Tibial artery (tissue), 4 donors: ENCODE measurements around the gene NKD1.

Experiments
- DNase-seq, 2 donors: peaks; one replicate each; pipeline ENCODE4 v3.0.0-alpha.2; 2019
- H3K27ac ChIP-seq, 2 donors: fragments of 200-600 bp; sonication (generic) in 1 of 2; 1 replicate in 1 of 2; 2 replicates in 1 of 2; pipeline ENCODE4 v1.5.1; 2018 to 2019; ENCODE audit warnings: mild to moderate bottlenecking in 1 of 2
- H3K27me3 ChIP-seq, 2 donors: fragments of 200-600 bp; sonication (generic) in 1 of 2; one replicate each; pipeline versions ENCODE4 v1.5.1 to v1.6.0; 2016 to 2019
- H3K36me3 ChIP-seq, 3 donors: fragments of 200-600 bp; sonication (generic) in 2 of 3; one replicate each; pipeline ENCODE4 v1.5.1; 2016 to 2019; ENCODE audit warnings: mild to moderate bottlenecking in 2 of 3
- H3K4me1 ChIP-seq, 4 donors: fragments of 200-600 bp; sonication (generic) in 2 of 4; 1 replicate in 3 of 4; 2 replicates in 1 of 4; pipeline ENCODE4 v1.5.1; 2016 to 2019
- H3K4me3 ChIP-seq, 2 donors: fragments of 200-600 bp; sonication (generic) in 1 of 2; 1 replicate in 1 of 2; 2 replicates in 1 of 2; pipeline ENCODE4 v1.5.1; 2018 to 2019; ENCODE audit warnings: mild to moderate bottlenecking in 2 of 2
- H3K9me3 ChIP-seq, 3 donors: fragments of 200-600 bp; sonication (generic) in 1 of 3; one replicate each; pipeline ENCODE4 v1.5.1; 2016 to 2019
- intact Hi-C: fragments of 100-400 bp; cut with DNase I; formaldehyde crosslinking; loops from one replicate; pipeline ENCODE4 v1.15.0; 2023; ENCODE audit warnings: low total_unique reads
- TF ChIP-seq, protein P1 (sequence below), 2 experiments: fragments of 200-600 bp in 1 of 2; fragments of 450-650 bp in 1 of 2; IDR thresholded peaks; one replicate each; pipeline ENCODE4 v1.5.1; 2017 to 2019; ENCODE audit warnings: antibody characterized with exemption in 2 of 2, mild to moderate bottlenecking in 1 of 2, moderate library complexity in 1 of 2

The NKD1 gene

DNA sequence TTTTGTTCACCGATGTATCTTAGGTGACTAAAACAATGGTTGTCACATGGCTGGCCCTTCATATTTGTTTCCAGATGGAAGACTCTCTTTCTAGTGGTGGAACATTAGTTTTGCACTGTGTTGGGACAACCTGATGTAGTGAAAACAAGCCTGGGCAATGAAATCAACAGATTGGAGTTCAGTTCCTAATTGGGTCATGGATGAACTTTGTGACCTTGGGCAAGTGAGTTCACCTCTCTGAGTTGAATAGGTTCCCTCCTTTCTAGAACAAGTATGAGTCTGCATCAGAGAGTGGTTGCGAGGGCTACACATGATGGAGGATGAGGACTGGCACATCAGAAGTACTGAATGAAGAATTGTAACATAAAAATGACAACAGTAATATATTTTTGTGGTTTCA, 2.1 kb upstream of the NKD1 start:
- peaks cover 0 to 19% (median 13%) of the 10 kb centered on the region in 4 donors for H3K4me1 ChIP-seq
- H3K4me3 ChIP-seq: no peak overlapping the region
- H3K9me3 ChIP-seq: no peaks in the 10 kb centered on the region
- H3K36me3 ChIP-seq: no peaks in the 10 kb centered on the region
- no peaks in the 10 kb centered on the region for H3K27me3 ChIP-seq
- DNase-seq: no peak
- H3K27ac ChIP-seq: no peak overlapping the region
- TF ChIP-seq, protein P1, sequence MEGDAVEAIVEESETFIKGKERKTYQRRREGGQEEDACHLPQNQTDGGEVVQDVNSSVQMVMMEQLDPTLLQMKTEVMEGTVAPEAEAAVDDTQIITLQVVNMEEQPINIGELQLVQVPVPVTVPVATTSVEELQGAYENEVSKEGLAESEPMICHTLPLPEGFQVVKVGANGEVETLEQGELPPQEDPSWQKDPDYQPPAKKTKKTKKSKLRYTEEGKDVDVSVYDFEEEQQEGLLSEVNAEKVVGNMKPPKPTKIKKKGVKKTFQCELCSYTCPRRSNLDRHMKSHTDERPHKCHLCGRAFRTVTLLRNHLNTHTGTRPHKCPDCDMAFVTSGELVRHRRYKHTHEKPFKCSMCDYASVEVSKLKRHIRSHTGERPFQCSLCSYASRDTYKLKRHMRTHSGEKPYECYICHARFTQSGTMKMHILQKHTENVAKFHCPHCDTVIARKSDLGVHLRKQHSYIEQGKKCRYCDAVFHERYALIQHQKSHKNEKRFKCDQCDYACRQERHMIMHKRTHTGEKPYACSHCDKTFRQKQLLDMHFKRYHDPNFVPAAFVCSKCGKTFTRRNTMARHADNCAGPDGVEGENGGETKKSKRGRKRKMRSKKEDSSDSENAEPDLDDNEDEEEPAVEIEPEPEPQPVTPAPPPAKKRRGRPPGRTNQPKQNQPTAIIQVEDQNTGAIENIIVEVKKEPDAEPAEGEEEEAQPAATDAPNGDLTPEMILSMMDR (IDR thresholded peaks at IDR 0.05): no peak
- intact Hi-C loops: loop anchor here (2.0 to 10.0 kb wide), 5 partner anchors 41 to 301 kb away; partner anchors contain the start of gene CYLD

DNA sequence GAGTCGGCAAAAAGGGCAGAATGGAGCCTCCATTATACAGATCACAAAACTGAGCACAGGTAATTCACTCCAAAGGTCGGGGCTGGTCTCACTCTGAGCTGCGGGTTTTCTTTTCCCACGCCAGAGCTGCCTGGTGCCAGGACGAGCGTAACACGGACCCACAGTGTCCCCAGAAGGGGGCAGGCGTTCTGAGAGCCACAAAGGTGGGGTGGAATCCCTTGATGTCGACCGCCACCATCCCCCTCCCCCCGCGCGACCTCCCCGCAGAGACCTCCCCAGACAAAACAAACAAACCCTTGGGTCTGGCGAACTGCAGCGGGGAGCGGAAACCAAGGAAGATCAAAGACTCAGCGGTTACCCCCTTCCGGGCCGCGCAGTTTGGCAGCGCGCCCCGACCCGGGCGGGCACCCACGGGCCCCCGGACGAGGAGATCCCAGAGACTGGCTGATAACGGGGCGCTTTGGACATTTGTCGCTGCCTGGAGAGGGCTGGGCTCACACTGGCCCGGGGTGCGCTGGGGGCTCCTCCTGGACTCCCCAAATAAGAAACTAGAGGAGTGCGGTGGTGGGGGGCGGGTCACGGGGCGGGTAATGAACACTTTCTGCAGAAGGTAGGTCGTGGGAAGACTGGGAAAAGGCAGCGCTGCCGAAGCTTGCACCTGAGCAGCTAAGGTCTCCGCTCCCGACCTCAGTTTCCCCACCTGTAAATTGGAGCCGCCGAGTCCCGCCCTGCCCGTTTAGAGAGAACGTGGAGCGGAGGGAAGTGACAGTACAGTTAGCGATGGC, 664 bp upstream of the NKD1 start:
- intact Hi-C loops: loop anchor here (2.0 to 10.0 kb wide), 5 partner anchors 40 to 303 kb away; partner anchors contain the start of gene CYLD
- H3K4me1 ChIP-seq: peaks cover 0 to 33% (median 16%) of the 10 kb centered on the region in 4 donors
- no peaks in the 10 kb centered on the region for H3K36me3 ChIP-seq
- H3K27ac ChIP-seq: peak overlapping the region; percentile 27 to 58
- DNase-seq: peak; percentile 44 to 80
- H3K4me3 ChIP-seq: peak overlapping the region; percentile 89 to 99
- no peaks in the 10 kb centered on the region for H3K9me3 ChIP-seq
- TF ChIP-seq, protein P1 (IDR thresholded peaks at IDR 0.05): peak in 1 of 2 experiments; percentile 24
- H3K27me3 ChIP-seq: no peaks in the 10 kb centered on the region

GRCh38 chr16:50548909-50549560, 839 bp downstream of the NKD1 start:
- intact Hi-C loops: loop anchor here (5.0 to 10.0 kb wide), 4 partner anchors 38 to 304 kb away; partner anchors contain the start of gene CYLD
- H3K4me3 ChIP-seq: peak overlapping the region; percentile 89 to 99
- TF ChIP-seq, protein P1 (IDR thresholded peaks at IDR 0.05): no peak
- peaks cover 0 to 49% (median 26%) of the 10 kb centered on the region in 4 donors for H3K4me1 ChIP-seq
- H3K36me3 ChIP-seq: no peaks in the 10 kb centered on the region
- no peak for DNase-seq
- no peaks in the 10 kb centered on the region for H3K27me3 ChIP-seq
- peak overlapping the region; percentile 87 to 89 for H3K27ac ChIP-seq
- H3K9me3 ChIP-seq: no peaks in the 10 kb centered on the region

DNA sequence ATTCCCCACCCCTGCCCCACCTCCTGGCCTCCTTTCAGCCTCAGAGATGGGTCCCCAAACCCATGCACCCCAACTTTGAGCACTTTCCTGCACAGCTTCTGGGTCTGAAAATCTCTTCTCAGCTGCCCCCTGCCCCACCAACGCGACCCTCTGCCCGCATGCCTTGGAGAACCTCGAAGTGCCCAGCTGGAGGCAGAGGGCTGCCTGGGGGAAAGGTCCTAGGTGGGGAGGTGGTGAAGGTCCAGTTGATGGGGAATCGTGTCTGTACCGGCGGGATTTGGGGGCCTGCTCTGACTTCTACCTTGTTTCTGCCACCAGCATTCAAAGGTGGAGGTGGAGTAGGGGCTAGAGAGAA, 1.3 kb downstream of the NKD1 start:
- DNase-seq: no peak
- H3K4me1 ChIP-seq: peaks cover 0 to 54% (median 28%) of the 10 kb centered on the region in 4 donors
- H3K36me3 ChIP-seq: no peaks in the 10 kb centered on the region
- intact Hi-C loops: loop anchor here (5.0 to 10.0 kb wide), 4 partner anchors 38 to 305 kb away; partner anchors contain the start of gene CYLD
- H3K27ac ChIP-seq: peak overlapping the region; percentile 87 to 89
- TF ChIP-seq, protein P1 (IDR thresholded peaks at IDR 0.05): no peak
- H3K27me3 ChIP-seq: no peaks in the 10 kb centered on the region
- H3K4me3 ChIP-seq: peak overlapping the region; percentile 89 to 99
- no peaks in the 10 kb centered on the region for H3K9me3 ChIP-seq

DNA sequence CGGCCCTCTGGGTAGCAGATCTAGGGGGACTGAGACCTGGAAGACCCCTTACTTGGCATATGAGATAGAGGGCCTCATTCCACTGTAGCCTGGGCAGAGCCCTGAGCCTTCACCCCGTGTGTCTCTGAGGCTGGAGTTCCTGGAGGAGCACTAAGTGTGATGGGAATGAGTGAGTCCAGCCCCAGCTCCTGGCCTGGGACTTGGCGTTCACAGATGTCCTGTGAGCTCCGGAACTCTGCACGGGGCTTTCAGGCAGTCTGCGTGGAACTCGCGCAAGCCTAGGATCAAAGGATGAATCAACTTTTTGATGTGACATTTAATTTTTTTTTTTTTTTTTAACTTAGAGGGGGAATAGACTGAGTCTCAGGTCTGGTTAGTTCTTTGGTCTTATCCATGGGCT, 1.8 kb downstream of the NKD1 start:
- Histone ChIP-seq H3K27ac (peak overlapping the region; percentile 87 to 89), H3K4me3 (peak overlapping the region; percentile 89 to 99)

More for the DNA sequence above, 1.8 kb downstream of the NKD1 start:
- DNase-seq: peak; percentile 43 to 79
- intact Hi-C loops: no loop called here
- TF ChIP-seq, protein P1 (IDR thresholded peaks at IDR 0.05): no peak
- no peaks in the 10 kb centered on the region for H3K36me3 ChIP-seq
- H3K4me1 ChIP-seq: peaks cover 0 to 59% (median 29%) of the 10 kb centered on the region in 4 donors
- no peaks in the 10 kb centered on the region for H3K27me3 ChIP-seq
- no peaks in the 10 kb centered on the region for H3K9me3 ChIP-seq
